ENCODE data around the gene SELENOO. TPM values are rescaled to one million over a fixed set of nuclear protein-coding genes. Genes with fewer than 3 reads are reported as not detected.
A peak's percentile ranks its signal among the peaks of the same experiment; 100 is the strongest.

The SELENOO gene
- total RNA-seq, 1 donor from 2014 or later: 12.0 TPM

DNA sequence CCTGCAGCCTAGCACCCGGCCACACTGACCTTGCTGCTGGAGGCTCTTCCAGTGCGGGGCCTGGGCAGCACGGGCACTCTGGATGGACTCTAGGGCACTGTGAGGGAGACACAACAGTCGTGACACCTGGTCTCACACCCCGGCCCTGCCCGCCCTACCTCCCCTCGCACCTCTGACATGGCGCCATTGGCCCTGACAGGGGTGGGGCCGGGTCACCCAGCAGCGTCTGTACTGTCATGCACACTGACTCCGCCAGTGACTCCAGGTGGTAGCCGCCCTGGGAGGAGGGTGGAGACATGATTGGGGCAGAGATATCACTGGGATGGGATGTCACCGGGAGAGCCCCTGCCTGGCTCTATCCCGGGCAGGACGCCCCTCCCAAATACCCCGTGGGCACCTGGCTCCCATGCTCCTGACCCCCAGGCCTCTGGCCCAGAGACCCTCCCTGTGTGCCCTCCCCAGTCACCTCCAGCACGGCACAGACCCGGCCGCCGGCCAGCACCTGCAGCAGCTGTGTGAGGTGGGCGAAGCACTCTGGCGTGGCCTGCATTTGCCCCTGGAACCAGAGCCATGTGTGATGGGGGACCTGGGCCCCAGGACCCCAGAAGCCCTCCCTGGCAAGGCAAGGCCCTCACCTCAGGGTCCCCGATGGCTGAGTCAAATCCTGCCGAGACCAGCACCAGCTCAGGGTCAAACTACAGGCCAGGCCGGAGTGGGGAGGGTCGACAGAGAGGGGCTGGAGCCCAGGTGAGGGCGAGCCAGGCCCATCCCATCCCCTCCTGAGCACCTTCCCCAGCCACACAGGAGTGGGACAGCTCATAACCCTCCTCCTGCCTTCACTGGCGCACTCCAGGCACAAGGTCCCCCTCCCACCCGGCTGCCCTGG is 47.6 kb downstream of the SELENOO start:
- DNase-seq (ENCODE audit: low read depth): no peak
- Histone ChIP-seq H3K36me3 (ENCODE audit: control insufficient read depth, insufficient read depth, low read length) (peaks cover 4% of the 10 kb centered on the region), H3K27me3 (ENCODE audit: control insufficient read depth, insufficient read depth, low read length) (no peaks in the 10 kb centered on the region), H3K4me3 (ENCODE audit: low read depth, low read length) (no peak overlapping the region)
- TF ChIP-seq CTCF (IDR thresholded peaks at IDR 0.05; ENCODE audit: insufficient read depth, low read length, poor library complexity, severe bottlenecking): no peak

- no peaks in the 10 kb centered on the region for H3K27me3 ChIP-seq (ENCODE audit: control insufficient read depth, insufficient read depth, low read length)
- no peak for DNase-seq (ENCODE audit: low read depth)
- TF ChIP-seq CTCF (IDR thresholded peaks at IDR 0.05; ENCODE audit: insufficient read depth, low read length, poor library complexity, severe bottlenecking): no peak
- peaks cover 4% of the 10 kb centered on the region for H3K36me3 ChIP-seq (ENCODE audit: control insufficient read depth, insufficient read depth, low read length)
- H3K4me3 ChIP-seq (ENCODE audit: low read depth, low read length): no peak overlapping the region
These were observed 48.8 kb downstream of the SELENOO start for GRCh38 chr22:50249341-50250248.

- Histone ChIP-seq H3K27me3 (ENCODE audit: control insufficient read depth, insufficient read depth, low read length) (no peaks in the 10 kb centered on the region), H3K4me3 (ENCODE audit: low read depth, low read length) (peak overlapping the region; percentile 47), H3K36me3 (ENCODE audit: control insufficient read depth, insufficient read depth, low read length) (peaks cover 5% of the 10 kb centered on the region)
- no peak for DNase-seq (ENCODE audit: low read depth)
- no peak for TF ChIP-seq CTCF (IDR thresholded peaks at IDR 0.05; ENCODE audit: insufficient read depth, low read length, poor library complexity, severe bottlenecking)
These were observed 49.4 kb downstream of the SELENOO start for GRCh38 chr22:50250249-50250554.

- no peak for TF ChIP-seq CTCF (IDR thresholded peaks at IDR 0.05; ENCODE audit: insufficient read depth, low read length, poor library complexity, severe bottlenecking)
- no peak for DNase-seq (ENCODE audit: low read depth)
- Histone ChIP-seq H3K4me3 (ENCODE audit: low read depth, low read length) (peak within 1 kb of the TSS; percentile 47), H3K36me3 (ENCODE audit: control insufficient read depth, insufficient read depth, low read length) (peaks cover 5% of the 10 kb centered on the region), H3K27me3 (ENCODE audit: control insufficient read depth, insufficient read depth, low read length) (no peaks in the 10 kb centered on the region)
These were observed 50.0 kb downstream of the SELENOO start, which contains the start of gene HDAC10 for GRCh38 chr22:50250555-50251476. HDAC10 (minus strand) TSS chr22:50251265; CDS start chr22:50251032, 233 bp downstream.

GRCh38 chr22:50251477-50252081 is 50.8 kb downstream of the SELENOO start:
- Histone ChIP-seq H3K27me3 (ENCODE audit: control insufficient read depth, insufficient read depth, low read length) (no peaks in the 10 kb centered on the region), H3K4me3 (ENCODE audit: low read depth, low read length) (peak overlapping the region; percentile 47), H3K36me3 (ENCODE audit: control insufficient read depth, insufficient read depth, low read length) (peaks cover 1% of the 10 kb centered on the region)
- TF ChIP-seq CTCF (IDR thresholded peaks at IDR 0.05; ENCODE audit: insufficient read depth, low read length, poor library complexity, severe bottlenecking): no peak
- DNase-seq (ENCODE audit: low read depth): no peak
